Tibial nerve (tissue), 4 donors: ENCODE measurements around the gene FOXK1.

Source experiments
- CTCF ChIP-seq, 5 experiments: fragments of 200-600 bp in 3 of 5; fragments of 450-650 bp in 2 of 5; sonication (generic) in 3 of 5; IDR thresholded peaks; one replicate each; pipeline ENCODE4 v1.5.1; 2016 to 2019; ENCODE audit warnings: antibody characterized with exemption in 5 of 5, mild to moderate bottlenecking in 3 of 5, moderate library complexity in 2 of 5
- EP300 ChIP-seq, 2 donors: sonication (generic); formaldehyde crosslinking; IDR thresholded peaks; one replicate each; pipeline ENCODE4 v1.6.1; 2017; ENCODE audit warnings: antibody characterized with exemption in 2 of 2, mild to moderate bottlenecking in 1 of 2
- POLR2A ChIP-seq, 2 donors: fragments of 450-650 bp; IDR thresholded peaks; one replicate each; pipeline ENCODE4 v1.6.1; 2017; ENCODE audit warnings: antibody characterized with exemption in 2 of 2, mild to moderate bottlenecking in 2 of 2, moderate library complexity in 2 of 2

DNA sequence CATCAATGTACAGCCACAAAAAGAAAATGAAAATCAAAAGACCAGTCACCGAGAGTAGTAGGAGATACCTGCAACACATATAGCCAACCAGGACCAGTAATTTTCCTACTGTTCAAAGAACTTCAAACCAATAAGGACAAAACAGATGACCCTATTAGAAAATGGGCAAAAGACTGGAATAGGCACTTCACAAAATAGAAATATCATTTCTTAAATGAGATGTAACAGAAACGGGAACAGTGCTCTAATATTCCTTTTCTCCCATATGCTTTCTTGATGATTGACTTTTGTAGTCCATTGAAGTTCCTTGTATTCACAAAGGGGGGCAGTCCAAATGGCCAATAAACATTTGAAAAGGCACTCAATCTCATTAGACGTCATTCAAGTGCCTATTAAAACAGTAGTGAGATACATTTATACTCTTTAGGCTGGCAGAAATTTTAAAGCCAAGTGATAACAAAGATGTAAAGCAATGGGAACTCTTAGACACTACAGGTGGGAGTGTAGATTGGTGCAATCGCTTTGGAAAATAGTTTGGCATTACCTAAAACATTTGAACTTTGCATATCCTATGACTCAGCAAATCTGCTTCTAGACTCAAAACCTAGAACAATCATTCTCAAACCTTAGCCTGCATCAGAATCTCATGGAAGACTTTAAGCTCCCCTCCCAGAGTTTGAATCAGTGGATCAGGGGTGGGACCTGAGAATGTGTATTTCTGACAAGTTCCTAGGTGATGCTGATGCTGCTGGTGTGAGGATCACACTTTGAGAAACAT is 24.3 kb upstream of the FOXK1 start:
- TF ChIP-seq CTCF (IDR thresholded peaks at IDR 0.05) (no peak), EP300 (IDR thresholded peaks at IDR 0.05) (no peak), POLR2A (IDR thresholded peaks at IDR 0.05) (no peak)
